GM18505 (cell line): ENCODE data around the gene C4BPA.

Source experiments
- ATAC-seq: cut with Tn5 transposase; IDR thresholded peaks from one replicate; pipeline ENCODE4 v1.9.1; 2021; ENCODE audit not compliant: unreplicated experiment
- POLR2A ChIP-seq: IDR thresholded peaks from 4 replicates; pipeline ENCODE4 v1.6.1; 2011; ENCODE audit warnings: borderline replicate concordance; ENCODE audit not compliant: insufficient read depth, insufficient read length; ENCODE audit errors: extremely low read depth

Gene C4BPA

DNA sequence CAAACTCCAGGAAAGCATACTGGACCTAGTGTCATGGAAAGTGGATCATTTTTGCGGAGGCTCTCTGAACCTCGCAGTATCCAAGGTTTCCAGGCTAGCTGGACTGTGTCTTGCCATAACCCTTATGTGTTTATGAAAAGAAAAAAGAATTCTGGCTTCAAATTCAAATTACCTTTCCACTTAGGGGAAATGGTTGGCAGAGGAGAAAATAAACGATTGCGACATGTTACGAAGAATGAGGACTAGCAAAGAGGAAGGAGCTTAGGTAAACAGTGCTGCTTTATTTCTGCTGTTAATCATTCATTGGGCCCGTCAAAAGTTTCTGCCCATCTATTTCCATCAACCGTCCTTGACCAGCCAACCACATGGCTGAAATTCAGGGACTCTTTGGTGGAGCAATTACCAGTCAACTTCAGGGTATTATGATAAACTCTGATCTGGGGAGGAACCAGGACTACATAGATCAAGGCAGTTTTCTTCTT, at the start of gene C4BPA:
C4BPA (plus strand) TSS at position 342 of the 482 bp plus-strand sequence. CDS start 8,793 bp downstream, outside the sequence.
- TF ChIP-seq POLR2A: no peak
- no peak for ATAC-seq

- TF ChIP-seq POLR2A: no peak
- ATAC-seq: no peak
These were observed 49.5 kb upstream of the C4BPA start for GRCh38 chr1:207054491-207054890.

GRCh38 chr1:207055386-207056001, 48.5 kb upstream of the C4BPA start:
- no peak for ATAC-seq
- TF ChIP-seq POLR2A: no peak

- ATAC-seq: no peak
- no peak for TF ChIP-seq POLR2A
These were observed 47.4 kb upstream of the C4BPA start for GRCh38 chr1:207056673-207057072.

DNA sequence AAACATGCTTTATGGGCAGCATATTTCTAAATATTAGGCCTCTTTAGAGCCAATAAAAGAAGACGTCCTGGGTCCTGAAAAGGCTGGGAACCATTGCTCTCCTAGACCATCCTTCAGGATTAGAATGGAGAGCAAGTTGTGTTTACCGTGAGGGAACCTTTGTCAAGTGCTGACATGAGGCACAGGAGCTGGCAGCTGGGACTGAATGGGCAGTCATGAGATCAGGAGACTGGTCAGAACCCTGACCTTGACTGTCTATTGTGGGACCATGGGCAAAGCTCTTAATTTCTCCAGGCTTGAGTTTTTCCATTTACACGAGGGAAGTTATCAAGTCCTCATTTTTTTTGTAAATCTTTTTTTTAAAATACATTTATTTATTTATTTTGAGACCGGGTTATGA, 45.8 kb upstream of the C4BPA start:
- ATAC-seq: no peak
- no peak for TF ChIP-seq POLR2A

DNA sequence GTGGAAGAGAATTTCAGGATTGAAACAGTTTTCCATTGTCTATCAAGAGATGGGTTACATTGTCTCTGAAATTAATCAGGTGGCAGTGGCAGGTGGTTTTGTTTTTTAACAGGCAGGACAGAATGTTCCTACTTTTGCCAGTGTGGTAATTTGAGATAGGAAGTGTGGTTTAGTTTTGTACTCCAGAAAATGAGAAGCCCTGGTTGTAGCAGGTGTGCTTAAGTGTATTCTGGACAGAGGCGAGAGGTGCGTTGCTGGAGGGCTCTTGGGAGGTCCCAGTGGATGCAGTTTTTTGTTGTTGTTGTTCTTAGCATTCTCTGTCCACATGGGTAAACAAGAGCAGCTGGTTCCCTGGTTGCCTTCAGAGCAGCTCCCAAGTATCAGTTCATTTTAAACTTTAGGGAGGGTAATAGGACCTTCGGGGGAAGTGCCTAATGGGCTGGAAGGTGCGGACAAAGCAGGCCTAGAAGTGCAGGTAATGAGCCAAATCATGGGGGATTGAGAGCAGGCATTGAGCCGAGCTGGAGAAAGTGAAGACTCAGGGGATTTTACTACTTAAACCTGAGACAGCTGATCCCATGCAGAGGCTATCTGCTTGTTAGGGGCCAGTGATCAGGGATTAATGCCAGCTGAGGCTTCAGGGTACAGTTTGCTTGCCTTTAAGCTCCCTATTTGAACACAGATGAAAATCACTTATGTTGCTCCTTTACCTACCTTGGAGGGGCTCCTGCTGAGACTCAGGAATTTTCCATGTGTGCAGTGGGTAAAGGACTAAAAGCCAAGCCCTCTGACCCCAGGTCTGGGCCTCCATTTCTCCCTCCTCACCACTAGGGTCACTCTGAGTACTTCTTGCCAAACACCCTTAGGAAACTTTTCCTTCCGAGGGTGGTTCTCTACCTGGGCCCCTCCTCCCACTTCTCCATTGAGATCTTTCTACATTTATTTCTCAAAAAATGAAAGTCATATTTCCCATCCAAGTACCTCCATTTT, 44.9 kb upstream of the C4BPA start:
- ATAC-seq: no peak
- no peak for TF ChIP-seq POLR2A

- ATAC-seq: no peak
- TF ChIP-seq POLR2A: no peak
These were observed 44.2 kb upstream of the C4BPA start for GRCh38 chr1:207059881-207060280.

GRCh38 chr1:207060596-207060995, 43.4 kb upstream of the C4BPA start:
- no peak for TF ChIP-seq POLR2A

GRCh38 chr1:207062058-207062457, 42.0 kb upstream of the C4BPA start:
- ATAC-seq: no peak
- no peak for TF ChIP-seq POLR2A

More at GRCh38 chr1:207060596-207060995, 43.4 kb upstream of the C4BPA start:
- no peak for ATAC-seq

- TF ChIP-seq POLR2A: no peak
- ATAC-seq: no peak
These were observed 41.0 kb upstream of the C4BPA start for GRCh38 chr1:207063014-207063413.

GRCh38 chr1:207064561-207064960, 39.5 kb upstream of the C4BPA start:
- no peak for TF ChIP-seq POLR2A
- ATAC-seq: no peak

DNA sequence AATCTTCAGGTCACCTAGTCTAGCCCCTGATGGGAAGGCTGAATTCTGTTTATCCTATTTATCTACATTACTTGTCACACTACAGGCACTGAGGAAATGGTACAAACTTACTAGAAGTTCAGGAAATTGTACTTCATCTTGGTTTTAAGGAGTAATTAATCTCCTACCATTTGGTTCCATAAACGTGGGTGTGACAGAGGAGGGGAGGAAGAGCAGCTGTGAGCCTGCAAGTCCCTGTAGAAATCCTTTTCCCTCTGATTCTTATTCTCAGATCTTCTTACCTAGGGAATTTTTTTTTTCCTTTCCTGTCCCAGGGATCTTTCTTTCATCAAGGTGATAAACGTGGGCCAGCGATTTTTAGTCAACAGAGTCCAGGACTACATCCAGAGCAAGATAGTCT, 36.8 kb upstream of the C4BPA start:
- no peak for TF ChIP-seq POLR2A
- no peak for ATAC-seq

GRCh38 chr1:207067665-207068064, 36.4 kb upstream of the C4BPA start:
- no peak for TF ChIP-seq POLR2A
- ATAC-seq: no peak

DNA sequence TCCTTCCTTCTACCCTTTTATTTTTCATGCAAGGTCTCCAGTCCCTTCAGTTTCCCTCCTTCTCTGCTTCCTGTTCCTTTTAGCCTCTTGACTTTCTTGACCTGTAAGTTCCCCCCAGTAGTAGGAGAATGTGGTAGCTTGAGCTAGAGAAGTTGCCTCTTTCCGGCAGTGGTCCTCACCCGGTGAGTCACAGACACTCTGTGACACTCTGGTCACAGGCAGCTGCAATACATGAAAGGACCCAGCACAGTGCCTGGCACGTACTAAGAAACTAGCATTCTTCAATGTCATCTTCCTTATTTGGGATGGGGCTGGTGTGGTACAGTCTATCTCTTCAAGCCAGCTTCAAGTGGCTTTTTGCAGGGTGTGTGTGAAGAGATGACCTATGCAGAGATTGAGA, 35.0 kb upstream of the C4BPA start:
- no peak for TF ChIP-seq POLR2A
- no peak for ATAC-seq

- TF ChIP-seq POLR2A: no peak
- ATAC-seq: no peak
These were observed 34.1 kb upstream of the C4BPA start for GRCh38 chr1:207069858-207070506.
